ENCODE data around the gene HOMER3.

DNA sequence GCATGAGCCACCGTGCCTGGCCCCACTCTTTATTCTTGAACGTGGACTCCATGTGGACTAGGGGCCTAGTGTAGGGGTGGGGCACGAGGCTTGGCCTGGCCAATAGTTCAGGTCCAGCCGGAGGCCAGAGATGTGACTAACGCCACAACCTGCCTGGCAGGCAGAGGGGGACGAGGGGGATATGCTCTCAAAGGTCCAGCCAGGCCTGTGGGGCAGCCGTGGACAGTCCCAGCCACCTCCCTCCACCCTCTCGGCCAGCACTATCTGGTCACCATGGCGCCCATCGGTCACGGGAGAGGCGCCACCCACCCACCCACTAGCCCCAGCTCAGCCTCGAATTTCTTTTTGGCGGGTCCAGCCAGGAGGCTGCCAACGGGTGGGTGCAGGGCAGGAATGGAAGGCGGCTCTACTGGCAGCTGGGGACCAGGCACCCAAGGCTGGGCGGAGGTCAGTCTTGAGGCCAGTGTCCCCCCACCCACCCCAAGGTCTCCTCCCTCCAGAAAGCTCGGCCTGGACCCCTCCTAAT, 42.9 kb downstream of the HOMER3 start:
- TF ChIP-seq EZH2phosphoT487 (IDR thresholded peaks at IDR 0.05; ENCODE audit: insufficient read depth, low read depth): no peak
- TF ChIP-seq EZH2 (IDR thresholded peaks at IDR 0.05; ENCODE audit: insufficient read depth, poor library complexity, severe bottlenecking): no peak
